CD14-positive monocyte (primary cell): ENCODE results near the gene UVSSA. TPM values are rescaled to one million over a fixed set of nuclear protein-coding genes. Genes with fewer than 3 reads are reported as not detected.
A peak's percentile ranks its signal among the peaks of the same experiment; 100 is the strongest.

ENCODE experiments used
- DNase-seq, 3 donors: peaks; one replicate each; pipeline ENCODE4 v3.0.0-alpha.2; 2011 to 2022
- H2AFZ ChIP-seq: 2 replicates; pipeline ENCODE4 v1.6.0; 2012; ENCODE audit warnings: mild to moderate bottlenecking, low read depth, low read length, inconsistent platforms; ENCODE audit not compliant: insufficient read depth, poor library complexity, severe bottlenecking
- H3K27ac ChIP-seq, 2 donors: 1 replicate in 1 of 2; 2 replicates in 1 of 2; pipeline ENCODE4 v1.5.1; 2012 to 2013; ENCODE audit warnings: low read length in 2 of 2, control low read depth in 1 of 2, inconsistent platforms in 1 of 2, low read depth in 1 of 2, mild to moderate bottlenecking in 1 of 2
- H3K27me3 ChIP-seq, 2 donors: one replicate each; pipeline versions ENCODE4 v1.6.0 to v1.6.1; 2011 to 2013; ENCODE audit warnings: low read length in 2 of 2; ENCODE audit not compliant: control insufficient read depth in 2 of 2, insufficient read depth in 2 of 2
- H3K36me3 ChIP-seq, 2 donors: replicated peaks in 1 of 2; 1 replicate in 1 of 2; 2 replicates in 1 of 2; pipeline versions ENCODE4 v1.5.1 to v1.6.1; 2012 to 2013; ENCODE audit warnings: low read length in 2 of 2, control low read depth in 1 of 2, inconsistent platforms in 1 of 2, mild to moderate bottlenecking in 1 of 2; ENCODE audit not compliant: insufficient read depth in 2 of 2, control insufficient read depth in 1 of 2
- H3K4me1 ChIP-seq, 2 donors: 1 replicate in 1 of 2; 2 replicates in 1 of 2; pipeline versions ENCODE4 v1.5.1 to v1.6.1; 2012 to 2013; ENCODE audit warnings: low read length in 2 of 2, control low read depth in 1 of 2, inconsistent platforms in 1 of 2, mild to moderate bottlenecking in 1 of 2, moderate library complexity in 1 of 2; ENCODE audit not compliant: insufficient read depth in 2 of 2, control insufficient read depth in 1 of 2
- H3K4me2 ChIP-seq: replicated peaks from 2 replicates; pipeline ENCODE3; 2012; ENCODE audit warnings: low read length, moderate library complexity, mild to moderate bottlenecking; ENCODE audit not compliant: poor library complexity, severe bottlenecking; ENCODE audit errors: extremely low read depth
- H3K4me3 ChIP-seq, 3 experiments: fragments of 200-600 bp in 1 of 3; sonication (generic) in 1 of 3; replicated peaks in 1 of 3; 1 replicate in 2 of 3; 2 replicates in 1 of 3; pipeline ENCODE4 v1.5.1; 2011 to 2013; ENCODE audit warnings: low read length in 3 of 3, mild to moderate bottlenecking in 3 of 3, control low read depth in 2 of 3, low read depth in 2 of 3, inconsistent platforms in 1 of 3, moderate library complexity in 1 of 3
- H3K79me2 ChIP-seq: 2 replicates; pipeline ENCODE4 v1.6.0; 2012; ENCODE audit warnings: mild to moderate bottlenecking, control low read depth, inconsistent platforms, low read length, moderate library complexity; ENCODE audit not compliant: insufficient read depth
- H3K9ac ChIP-seq: 2 replicates; pipeline ENCODE4 v1.6.0; 2017; ENCODE audit warnings: low read length, mild to moderate bottlenecking; ENCODE audit not compliant: insufficient read depth, poor library complexity, severe bottlenecking
- H3K9me3 ChIP-seq, 2 donors: replicated peaks in 1 of 2; 1 replicate in 1 of 2; 2 replicates in 1 of 2; pipeline versions ENCODE4 v1.5.1 to v1.6.1; 2012 to 2013; ENCODE audit warnings: low read length in 2 of 2, control low read depth in 1 of 2; ENCODE audit not compliant: control insufficient read depth in 1 of 2, insufficient read depth in 1 of 2
- H4K20me1 ChIP-seq: 2 replicates; pipeline ENCODE4 v1.6.0; 2012; ENCODE audit warnings: mild to moderate bottlenecking, low read length, control low read depth, moderate library complexity; ENCODE audit not compliant: insufficient read depth
- H3K27ac Mint-ChIP-seq, 7 donors: one replicate each; pipeline ENCODE4 v1.8.0; 2020; ENCODE audit warnings: mild to moderate bottlenecking in 7 of 7, mixed read lengths in 7 of 7, moderate library complexity in 6 of 7, inconsistent platforms in 2 of 7
- H3K27me3 Mint-ChIP-seq, 3 donors: one replicate each; pipeline ENCODE4 v1.8.0; 2021 to 2022; ENCODE audit warnings: low read depth in 3 of 3, mild to moderate bottlenecking in 3 of 3, mixed read lengths in 3 of 3, moderate library complexity in 3 of 3, inconsistent platforms in 1 of 3
- H3K36me3 Mint-ChIP-seq, 2 donors: one replicate each; pipeline ENCODE4 v1.8.0; 2020; ENCODE audit warnings: mixed read lengths in 2 of 2, inconsistent platforms in 1 of 2, mild to moderate bottlenecking in 1 of 2
- H3K4me1 Mint-ChIP-seq: one replicate; pipeline ENCODE4 v1.8.0; 2020; ENCODE audit warnings: mild to moderate bottlenecking, mixed read lengths
- H3K4me3 Mint-ChIP-seq, 2 donors: one replicate each; pipeline ENCODE4 v1.8.0; 2020; ENCODE audit warnings: mild to moderate bottlenecking in 2 of 2, mixed read lengths in 2 of 2, moderate library complexity in 1 of 2
- H3K9me3 Mint-ChIP-seq, 7 donors: one replicate each; pipeline ENCODE4 v1.8.0; 2020 to 2022; ENCODE audit warnings: mixed read lengths in 7 of 7, mild to moderate bottlenecking in 6 of 7, moderate library complexity in 6 of 7, inconsistent platforms in 2 of 7
- CTCF ChIP-seq: fragments of 200-600 bp; IDR thresholded peaks from one replicate; pipeline ENCODE4 v1.8.0; 2022; ENCODE audit warnings: antibody characterized with exemption, mild to moderate bottlenecking
- WGBS: methylation state at CpG from one replicate; pipeline ENCODE4 v1.1.5; 2013; ENCODE audit warnings: missing lambda C conversion rate; ENCODE audit not compliant: insufficient coverage; 5-methylcytosine and 5-hydroxymethylcytosine counted together
- intact Hi-C, 2 donors: fragments of 100-400 bp; cut with micrococcal nuclease; formaldehyde crosslinking; loops; one replicate each; pipeline versions ENCODE4 v1.15.0 to v1.15.1; 2023
- polyA plus RNA-seq, 3 donors: library from polyadenylated mRNA; depleted of rRNA in 1 of 3; unstranded in 2 of 3; stranded (reverse) in 1 of 3; fragments of 300-500 nt in 2 of 3; fragments of >200 nt in 1 of 3; fragmentation: Illumina TruSeq in 2 of 3; gene quantifications; 1 replicate in 2 of 3; 2 replicates in 1 of 3; pipeline ENCODE4 v1.2.3, GENCODE V29; 2012 to 2021

The UVSSA gene
- polyA plus RNA-seq, 3 donors, result 2.6 to 54.0 (median 4.8) TPM

- Mint-ChIP-seq H3K36me3 (peaks cover 49 to 66% of the 10 kb centered on the region in 2 donors), H3K27me3 (no peaks in the 10 kb centered on the region), H3K4me1 (peaks cover 31% of the 10 kb centered on the region), H3K27ac (peak overlapping the region in 2 of 7 donors; percentile 35 to 51), H3K4me3 (no peak overlapping the region), H3K9me3 (peaks cover 0 to 10% (median 0%) of the 10 kb centered on the region in 7 donors)
- Histone ChIP-seq H3K9me3 (no peaks in the 10 kb centered on the region), H3K9ac (no peak overlapping the region), H3K4me3 (no peak overlapping the region), H3K27ac (peak overlapping the region in 1 of 2 donors; percentile 26), H3K27me3 (no peaks in the 10 kb centered on the region), H3K4me2 (no peak overlapping the region), H3K4me1 (peaks cover 12 to 19% of the 10 kb centered on the region in 2 donors), H4K20me1 (peaks cover 90% of the 10 kb centered on the region), H3K36me3 (peaks cover 34 to 57% of the 10 kb centered on the region in 2 donors), H3K79me2 (peaks cover 73% of the 10 kb centered on the region), H2AFZ (no peak overlapping the region)
- 96% methylated on average over 42 of the region's 49 CpGs for WGBS
- TF ChIP-seq CTCF, result no peak
- DNase-seq, result no peak
- intact Hi-C loops, result no loop called here
Measured at GRCh38 chr4:1310796-1311631, 36.0 kb upstream of the UVSSA start.

- H3K4me3 Mint-ChIP-seq, result no peak overlapping the region
- Histone ChIP-seq H3K4me2 (no peak overlapping the region), H3K27me3 (no peaks in the 10 kb centered on the region), H3K36me3 (peaks cover 51 to 69% of the 10 kb centered on the region in 2 donors), H3K9me3 (no peaks in the 10 kb centered on the region), H3K79me2 (peaks cover 52% of the 10 kb centered on the region), H3K27ac (peak overlapping the region in 1 of 2 donors; percentile 41), H3K9ac (no peak overlapping the region), H2AFZ (no peak overlapping the region), H3K4me3 (no peak overlapping the region), H3K4me1 (peaks cover 12 to 18% of the 10 kb centered on the region in 2 donors), H4K20me1 (peaks cover 87% of the 10 kb centered on the region)
- no peak for DNase-seq
- peaks cover 0 to 10% (median 0%) of the 10 kb centered on the region in 7 donors for H3K9me3 Mint-ChIP-seq
- TF ChIP-seq CTCF, result no peak
- H3K4me1 Mint-ChIP-seq, result peaks cover 22% of the 10 kb centered on the region
- H3K27ac Mint-ChIP-seq, result peak overlapping the region in 3 of 7 donors; percentile 3 to 81 (median 63)
- no peaks in the 10 kb centered on the region for H3K27me3 Mint-ChIP-seq
- intact Hi-C loops, result no loop called here
- H3K36me3 Mint-ChIP-seq, result peaks cover 60 to 73% of the 10 kb centered on the region in 2 donors
- 99% methylated on average over 16 of the region's 20 CpGs for WGBS
Measured at GRCh38 chr4:1312821-1313640, 34.0 kb upstream of the UVSSA start.
